Neural progenitor cell (in vitro differentiated cells): ENCODE data around the gene UROC1. TPM values are rescaled to one million over a fixed set of nuclear protein-coding genes. Genes with fewer than 3 reads are reported as not detected.

Experiments
- DNase-seq: peaks from one replicate; pipeline ENCODE4 v3.0.0-alpha.2; 2016; ENCODE audit warnings: low spot score
- H2AFZ ChIP-seq: fragments of 200-600 bp; sonication (generic); replicated peaks from 2 replicates; pipeline ENCODE4 v1.6.1; 2016; ENCODE audit warnings: antibody characterized with exemption
- H3F3A ChIP-seq: fragments of 200-600 bp; sonication (generic); 2 replicates; pipeline ENCODE4 v1.6.1; 2016; ENCODE audit warnings: antibody characterized with exemption, low read depth
- H3K27ac ChIP-seq: fragments of 200-600 bp; sonication (generic); 2 replicates; pipeline ENCODE4 v1.5.1; 2016; ENCODE audit warnings: mild to moderate bottlenecking
- H3K27me3 ChIP-seq: fragments of 200-600 bp; sonication (generic); 2 replicates; pipeline ENCODE4 v1.6.1; 2016; ENCODE audit warnings: mild to moderate bottlenecking, moderate library complexity
- H3K36me3 ChIP-seq: fragments of 200-600 bp; sonication (generic); 2 replicates; pipeline ENCODE4 v1.5.1; 2016
- H3K4me1 ChIP-seq: fragments of 200-600 bp; sonication (generic); 2 replicates; pipeline ENCODE4 v1.6.1; 2016; ENCODE audit warnings: mixed run types
- H3K4me2 ChIP-seq: fragments of 200-600 bp; sonication (generic); 2 replicates; pipeline ENCODE4 v1.6.1; 2016
- H3K4me3 ChIP-seq: fragments of 200-600 bp; sonication (generic); 2 replicates; pipeline ENCODE4 v1.5.1; 2016
- H3K79me2 ChIP-seq: fragments of 200-600 bp; sonication (generic); 2 replicates; pipeline ENCODE4 v1.6.1; 2016; ENCODE audit warnings: low read depth
- H3K9ac ChIP-seq: fragments of 200-600 bp; sonication (generic); 2 replicates; pipeline ENCODE4 v1.6.1; 2016
- H3K9me3 ChIP-seq: fragments of 200-600 bp; sonication (generic); 2 replicates; pipeline ENCODE4 v1.5.1; 2016; ENCODE audit warnings: low read depth
- H4K20me1 ChIP-seq: fragments of 200-600 bp; sonication (generic); 2 replicates; pipeline ENCODE4 v1.6.1; 2016; ENCODE audit warnings: low read depth
- H3K27ac Mint-ChIP-seq: 3 replicates; pipeline ENCODE4 v1.8.0; 2021; ENCODE audit warnings: mixed read lengths
- H3K27me3 Mint-ChIP-seq: 2 replicates; pipeline ENCODE4 v1.8.0; 2022; ENCODE audit warnings: low read depth, mild to moderate bottlenecking, inconsistent platforms, moderate library complexity, mixed read lengths; ENCODE audit not compliant: insufficient read depth
- H3K36me3 Mint-ChIP-seq: 3 replicates; pipeline ENCODE4 v1.8.0; 2021; ENCODE audit warnings: mixed read lengths
- H3K4me1 Mint-ChIP-seq: 3 replicates; pipeline ENCODE4 v1.8.0; 2021; ENCODE audit warnings: mixed read lengths
- H3K4me3 Mint-ChIP-seq: 3 replicates; pipeline ENCODE4 v1.8.0; 2021; ENCODE audit warnings: mild to moderate bottlenecking, moderate library complexity, mixed read lengths
- H3K9me3 Mint-ChIP-seq: 3 replicates; pipeline ENCODE4 v1.8.0; 2020; ENCODE audit warnings: mixed read lengths
- EZH2 ChIP-seq: fragments of 200-600 bp; sonication (generic); IDR thresholded peaks from 2 replicates; pipeline ENCODE4 v1.6.1; 2017; ENCODE audit warnings: antibody characterized with exemption, mild to moderate bottlenecking, moderate library complexity
- EZH2phosphoT487 ChIP-seq: fragments of 200-600 bp; sonication (generic); IDR thresholded peaks from 2 replicates; pipeline ENCODE4 v1.6.1; 2017; ENCODE audit warnings: antibody characterized with exemption
- total RNA-seq: library from RNA; depleted of rRNA; stranded (reverse); fragments of >200 nt; gene quantifications from 2 replicates; pipeline ENCODE4 v1.2.3, GENCODE V29; 2015; ENCODE audit warnings: low replicate concordance
- TF ChIP-seq, protein P1 (sequence below): fragments of 200-600 bp; sonication (generic); IDR thresholded peaks from 2 replicates; pipeline ENCODE4 v1.5.1; 2017; ENCODE audit warnings: antibody characterized with exemption, mild to moderate bottlenecking

Gene UROC1
- total RNA-seq, 1 donor from 2014 or later: not detected

DNA sequence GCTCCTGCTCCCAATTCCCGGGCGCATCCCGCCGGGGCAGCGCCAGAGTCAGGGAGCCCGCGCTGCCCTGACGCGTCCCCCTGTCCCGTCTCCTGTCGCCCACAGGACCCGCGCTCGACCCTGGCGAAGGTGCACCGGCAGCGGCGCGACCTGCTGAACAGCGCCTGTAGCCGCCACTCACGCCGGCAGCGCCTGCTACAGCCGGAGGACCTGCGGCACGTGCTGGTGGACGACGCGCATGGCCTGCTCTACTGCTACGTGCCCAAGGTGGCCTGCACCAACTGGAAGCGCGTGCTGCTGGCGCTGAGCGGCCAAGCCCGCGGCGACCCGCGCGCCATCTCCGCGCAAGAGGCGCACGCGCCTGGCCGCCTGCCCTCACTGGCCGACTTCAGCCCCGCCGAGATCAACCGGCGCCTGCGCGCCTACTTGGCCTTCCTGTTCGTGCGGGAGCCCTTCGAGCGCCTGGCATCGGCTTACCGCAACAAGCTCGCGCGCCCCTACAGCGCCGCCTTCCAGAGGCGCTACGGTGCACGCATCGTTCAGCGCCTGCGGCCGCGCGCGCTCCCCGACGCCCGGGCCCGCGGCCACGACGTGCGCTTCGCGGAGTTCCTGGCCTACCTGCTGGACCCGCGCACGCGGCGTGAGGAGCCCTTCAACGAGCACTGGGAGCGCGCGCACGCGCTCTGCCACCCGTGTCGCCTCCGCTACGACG, 24.2 kb upstream of the UROC1 start:
- no peaks in the 10 kb centered on the region for H3K27me3 ChIP-seq
- no peak overlapping the region for H3K27ac ChIP-seq
- no peak overlapping the region for H3K9ac ChIP-seq
- H3K36me3 ChIP-seq: no peaks in the 10 kb centered on the region
- H3K79me2 ChIP-seq: no peaks in the 10 kb centered on the region
- Mint-ChIP-seq H3K4me1 (peaks cover 4% of the 10 kb centered on the region), H3K9me3 (peaks cover 2% of the 10 kb centered on the region), H3K27me3 (peaks cover 2% of the 10 kb centered on the region), H3K27ac (no peak overlapping the region), H3K36me3 (no peaks in the 10 kb centered on the region), H3K4me3 (no peak overlapping the region)
- no peaks in the 10 kb centered on the region for H4K20me1 ChIP-seq
- H2AFZ ChIP-seq: no peak overlapping the region
- no peaks in the 10 kb centered on the region for H3K4me1 ChIP-seq
- H3K4me2 ChIP-seq: no peak overlapping the region
- TF ChIP-seq EZH2phosphoT487: no peak
- TF ChIP-seq, protein P1, sequence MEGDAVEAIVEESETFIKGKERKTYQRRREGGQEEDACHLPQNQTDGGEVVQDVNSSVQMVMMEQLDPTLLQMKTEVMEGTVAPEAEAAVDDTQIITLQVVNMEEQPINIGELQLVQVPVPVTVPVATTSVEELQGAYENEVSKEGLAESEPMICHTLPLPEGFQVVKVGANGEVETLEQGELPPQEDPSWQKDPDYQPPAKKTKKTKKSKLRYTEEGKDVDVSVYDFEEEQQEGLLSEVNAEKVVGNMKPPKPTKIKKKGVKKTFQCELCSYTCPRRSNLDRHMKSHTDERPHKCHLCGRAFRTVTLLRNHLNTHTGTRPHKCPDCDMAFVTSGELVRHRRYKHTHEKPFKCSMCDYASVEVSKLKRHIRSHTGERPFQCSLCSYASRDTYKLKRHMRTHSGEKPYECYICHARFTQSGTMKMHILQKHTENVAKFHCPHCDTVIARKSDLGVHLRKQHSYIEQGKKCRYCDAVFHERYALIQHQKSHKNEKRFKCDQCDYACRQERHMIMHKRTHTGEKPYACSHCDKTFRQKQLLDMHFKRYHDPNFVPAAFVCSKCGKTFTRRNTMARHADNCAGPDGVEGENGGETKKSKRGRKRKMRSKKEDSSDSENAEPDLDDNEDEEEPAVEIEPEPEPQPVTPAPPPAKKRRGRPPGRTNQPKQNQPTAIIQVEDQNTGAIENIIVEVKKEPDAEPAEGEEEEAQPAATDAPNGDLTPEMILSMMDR: no peak
- TF ChIP-seq EZH2: no peak
- H3K9me3 ChIP-seq: no peaks in the 10 kb centered on the region
- no peaks in the 10 kb centered on the region for H3F3A ChIP-seq
- DNase-seq: no peak
- no peak overlapping the region for H3K4me3 ChIP-seq

DNA sequence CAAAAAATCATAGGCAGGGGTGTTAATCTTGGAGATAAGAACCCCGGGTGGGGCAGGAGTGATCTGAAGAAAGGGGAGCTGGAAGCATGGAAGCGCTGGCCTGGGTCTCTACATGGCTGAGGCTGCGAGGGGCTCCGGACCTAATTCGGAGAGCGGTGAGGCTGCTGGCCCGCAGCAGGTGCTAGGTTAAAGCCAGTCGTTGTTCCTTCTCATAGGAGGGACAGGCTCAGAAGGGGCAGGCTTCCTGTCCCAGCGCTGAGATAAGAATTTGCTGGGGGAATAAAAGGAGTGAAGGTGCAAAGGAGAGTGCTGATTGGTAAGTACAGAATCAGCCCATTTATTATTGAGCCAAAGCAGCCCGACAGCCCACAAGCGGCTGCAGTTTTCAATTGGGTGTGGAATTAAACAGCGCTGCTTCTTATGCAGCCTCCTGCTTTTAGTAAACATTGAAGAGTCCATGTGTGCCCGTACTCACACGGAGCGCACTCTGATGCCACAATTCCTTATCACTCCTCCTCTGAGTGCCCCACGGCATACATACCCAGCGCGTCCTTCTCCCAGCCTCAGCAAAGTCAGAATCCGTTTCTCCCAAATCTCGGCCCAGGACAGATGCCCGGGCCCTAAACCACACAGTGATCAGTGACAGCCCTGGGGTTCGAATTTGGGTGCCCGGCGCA, 23.5 kb upstream of the UROC1 start:
- Histone ChIP-seq H4K20me1 (no peaks in the 10 kb centered on the region), H3K4me2 (no peak overlapping the region), H3K36me3 (no peaks in the 10 kb centered on the region), H3K4me1 (no peaks in the 10 kb centered on the region), H3K27ac (no peak overlapping the region), H3K9ac (no peak overlapping the region), H3F3A (no peaks in the 10 kb centered on the region), H3K79me2 (no peaks in the 10 kb centered on the region), H3K27me3 (no peaks in the 10 kb centered on the region), H3K4me3 (no peak overlapping the region), H3K9me3 (no peaks in the 10 kb centered on the region), H2AFZ (no peak overlapping the region)
- TF ChIP-seq EZH2 (no peak), EZH2phosphoT487 (no peak)
- TF ChIP-seq, protein P1: no peak
- no peak for DNase-seq
- Mint-ChIP-seq H3K27me3 (peaks cover 2% of the 10 kb centered on the region), H3K4me3 (no peak overlapping the region), H3K36me3 (no peaks in the 10 kb centered on the region), H3K27ac (peak overlapping the region; percentile 90), H3K9me3 (peaks cover 2% of the 10 kb centered on the region), H3K4me1 (peaks cover 4% of the 10 kb centered on the region)

GRCh38 chr3:126540342-126540849, 22.8 kb upstream of the UROC1 start:
- TF ChIP-seq EZH2phosphoT487: no peak
- no peak for TF ChIP-seq EZH2
- TF ChIP-seq, protein P1: no peak
- H3K27me3 Mint-ChIP-seq: peaks cover 3% of the 10 kb centered on the region
- Histone ChIP-seq H3K27me3 (no peaks in the 10 kb centered on the region), H3K79me2 (no peaks in the 10 kb centered on the region), H3K4me2 (no peak overlapping the region), H3K9ac (no peak overlapping the region), H3K36me3 (no peaks in the 10 kb centered on the region), H3K9me3 (no peaks in the 10 kb centered on the region), H3F3A (no peaks in the 10 kb centered on the region), H3K4me3 (no peak overlapping the region), H3K4me1 (no peaks in the 10 kb centered on the region), H3K27ac (no peak overlapping the region), H4K20me1 (no peaks in the 10 kb centered on the region), H2AFZ (no peak overlapping the region)
- H3K27ac Mint-ChIP-seq: peak overlapping the region; percentile 43
- peaks cover 2% of the 10 kb centered on the region for H3K9me3 Mint-ChIP-seq
- H3K4me1 Mint-ChIP-seq: peaks cover 4% of the 10 kb centered on the region
- DNase-seq: no peak
- no peak overlapping the region for H3K4me3 Mint-ChIP-seq
- H3K36me3 Mint-ChIP-seq: no peaks in the 10 kb centered on the region
